Breast epithelium (tissue), 4 donors: ENCODE data around the gene KCNA1. TPM values are rescaled to one million over a fixed set of nuclear protein-coding genes. Genes with fewer than 3 reads are reported as not detected.

ENCODE experiments used
- DNase-seq, 2 donors: peaks; one replicate each; pipeline ENCODE4 v3.0.0-alpha.2; 2019; ENCODE audit warnings: low spot score in 2 of 2
- H3K27ac ChIP-seq, 2 donors: fragments of 200-600 bp; sonication (generic) in 1 of 2; one replicate each; pipeline ENCODE4 v1.5.1; 2016 to 2019; ENCODE audit warnings: mild to moderate bottlenecking in 1 of 2
- H3K27me3 ChIP-seq, 2 donors: fragments of 200-600 bp; sonication (generic) in 1 of 2; one replicate each; pipeline versions ENCODE4 v1.5.1 to v1.6.0; 2017 to 2019; ENCODE audit warnings: control low read depth in 1 of 2, mild to moderate bottlenecking in 1 of 2
- H3K36me3 ChIP-seq: fragments of 200-600 bp; one replicate; pipeline ENCODE4 v1.5.1; 2019
- H3K4me1 ChIP-seq, 2 donors: fragments of 200-600 bp; sonication (generic); one replicate each; pipeline ENCODE4 v1.5.1; 2016 to 2019; ENCODE audit warnings: control low read depth in 1 of 2
- H3K4me3 ChIP-seq, 3 donors: fragments of 200-600 bp; sonication (generic); 1 replicate in 2 of 3; 2 replicates in 1 of 3; pipeline ENCODE4 v1.5.1; 2016 to 2019; ENCODE audit warnings: mild to moderate bottlenecking in 3 of 3, moderate library complexity in 2 of 3
- H3K9me3 ChIP-seq, 2 donors: fragments of 200-600 bp; sonication (generic) in 1 of 2; one replicate each; pipeline ENCODE4 v1.5.1; 2016 to 2019; ENCODE audit warnings: control low read depth in 1 of 2
- CTCF ChIP-seq, 3 donors: fragments of 450-650 bp; IDR thresholded peaks; one replicate each; pipeline ENCODE4 v1.5.1; 2016 to 2017; ENCODE audit warnings: antibody characterized with exemption in 3 of 3, mild to moderate bottlenecking in 3 of 3, moderate library complexity in 3 of 3
- POLR2A ChIP-seq: fragments of 450-650 bp; IDR thresholded peaks from one replicate; pipeline ENCODE4 v1.6.1; 2016; ENCODE audit warnings: antibody characterized with exemption, mild to moderate bottlenecking, moderate library complexity
- POLR2AphosphoS5 ChIP-seq, 3 donors: sonication (generic); formaldehyde crosslinking; IDR thresholded peaks; one replicate each; pipeline ENCODE4 v1.6.1; 2017; ENCODE audit warnings: antibody characterized with exemption in 3 of 3
- intact Hi-C: fragments of 100-400 bp; cut with DNase I; formaldehyde crosslinking; loops from one replicate; pipeline ENCODE4 v1.15.1; 2023; ENCODE audit warnings: low total_unique reads
- total RNA-seq, 3 donors: library from RNA; depleted of rRNA; stranded (reverse); fragments of >200 nt; gene quantifications; one replicate each; pipeline ENCODE4 v1.1.0, GENCODE V29; 2016

The KCNA1 gene
- total RNA-seq, 3 donors from 2014 or later = 0.48 to 1.3 (median 1.3) TPM

GRCh38 chr12:4951083-4951482 is 41.4 kb downstream of the KCNA1 start:
- TF ChIP-seq CTCF (IDR thresholded peaks at IDR 0.05) (no peak), POLR2AphosphoS5 (IDR thresholded peaks at IDR 0.05) (no peak), POLR2A (no peak)
- H3K27ac ChIP-seq = no peak overlapping the region
- intact Hi-C loops = loop anchor here (5.0 kb wide), 1 partner anchor 84 kb away; no protein-coding TSS in a partner anchor
- H3K4me3 ChIP-seq = no peak overlapping the region
- DNase-seq = no peak
- H3K36me3 ChIP-seq = no peaks in the 10 kb centered on the region
- H3K27me3 ChIP-seq = no peaks in the 10 kb centered on the region
- H3K9me3 ChIP-seq = no peaks in the 10 kb centered on the region
- H3K4me1 ChIP-seq = no peaks in the 10 kb centered on the region

- intact Hi-C loops = loop anchor here (5.0 kb wide), 1 partner anchor 84 kb away; no protein-coding TSS in a partner anchor
- H3K27me3 ChIP-seq = no peaks in the 10 kb centered on the region
These were observed 41.9 kb downstream of the KCNA1 start for GRCh38 chr12:4951601-4952000.

DNA sequence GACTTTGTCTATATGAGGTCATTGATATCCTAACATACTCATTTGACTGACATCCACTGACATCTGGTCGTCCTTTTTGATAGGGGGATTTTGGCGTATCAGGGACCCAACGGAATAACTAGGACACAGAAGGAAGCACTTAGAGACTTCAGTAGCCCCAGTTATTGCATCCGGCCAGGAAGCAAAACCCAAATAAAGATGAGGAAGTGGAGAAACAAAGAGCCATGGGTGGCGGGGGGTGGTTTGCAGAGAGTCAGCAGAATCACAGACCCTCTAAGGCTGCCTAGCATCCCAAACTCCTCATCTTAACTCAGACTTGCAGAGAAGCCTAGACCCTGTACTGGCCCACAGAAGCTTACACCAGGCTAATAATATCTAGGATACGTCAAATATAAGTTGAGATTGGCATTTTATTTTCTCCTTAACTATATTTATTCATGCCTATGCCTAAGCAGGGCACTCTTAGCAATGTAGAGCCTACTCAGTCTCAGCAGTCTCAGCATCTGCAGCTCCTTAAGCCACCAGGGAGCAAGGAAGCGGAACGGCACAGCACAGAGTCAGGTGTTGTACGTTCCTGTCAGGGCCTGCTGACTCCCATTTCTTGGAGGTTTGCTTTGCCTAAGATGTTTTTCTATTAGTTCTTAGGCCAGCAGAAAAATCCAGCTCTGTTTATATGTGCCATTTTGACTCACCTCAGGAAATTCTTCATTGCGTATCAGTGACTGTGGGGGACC is 45.1 kb downstream of the KCNA1 start:
- intact Hi-C loops = loop anchor here (5.0 kb wide), 1 partner anchor 87 kb away; no protein-coding TSS in a partner anchor
- DNase-seq = no peak
- H3K4me1 ChIP-seq = no peaks in the 10 kb centered on the region
- H3K36me3 ChIP-seq = no peaks in the 10 kb centered on the region
- no peak for TF ChIP-seq POLR2A
- TF ChIP-seq CTCF (IDR thresholded peaks at IDR 0.05) = no peak
- no peak for TF ChIP-seq POLR2AphosphoS5 (IDR thresholded peaks at IDR 0.05)
- no peak overlapping the region for H3K27ac ChIP-seq
- H3K9me3 ChIP-seq = no peaks in the 10 kb centered on the region
- no peaks in the 10 kb centered on the region for H3K27me3 ChIP-seq
- H3K4me3 ChIP-seq = no peak overlapping the region

More at GRCh38 chr12:4951601-4952000, 41.9 kb downstream of the KCNA1 start:
- no peaks in the 10 kb centered on the region for H3K9me3 ChIP-seq
- H3K36me3 ChIP-seq = no peaks in the 10 kb centered on the region
- no peak overlapping the region for H3K27ac ChIP-seq
- no peak overlapping the region for H3K4me3 ChIP-seq
- H3K4me1 ChIP-seq = no peaks in the 10 kb centered on the region
- TF ChIP-seq POLR2AphosphoS5 (IDR thresholded peaks at IDR 0.05) (no peak), CTCF (IDR thresholded peaks at IDR 0.05) (no peak), POLR2A (no peak)
- no peak for DNase-seq

DNA sequence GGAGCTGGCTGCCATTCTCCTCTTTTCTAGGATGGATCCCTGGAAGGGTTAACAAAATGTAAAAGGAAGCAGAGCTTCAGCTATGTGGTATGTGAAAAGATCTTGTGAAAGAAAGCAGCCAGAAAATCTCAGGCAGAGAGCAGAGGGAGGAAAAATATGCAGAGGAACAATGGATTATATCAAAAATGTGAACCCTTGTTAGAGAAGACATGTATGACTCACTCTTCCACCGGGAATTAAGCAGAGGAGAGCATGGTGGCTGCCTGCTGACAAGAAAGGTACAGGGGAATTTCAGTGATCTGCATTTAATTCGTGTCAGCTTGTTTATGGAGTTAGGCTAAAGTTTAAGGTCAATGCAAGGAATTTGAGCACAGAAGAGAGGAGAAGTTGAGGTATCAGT is 46.3 kb downstream of the KCNA1 start:
- H3K36me3 ChIP-seq = no peaks in the 10 kb centered on the region
- no peak for TF ChIP-seq POLR2AphosphoS5 (IDR thresholded peaks at IDR 0.05)
- no peak for TF ChIP-seq CTCF (IDR thresholded peaks at IDR 0.05)
- no peak for TF ChIP-seq POLR2A
- no peak overlapping the region for H3K4me3 ChIP-seq
- no peaks in the 10 kb centered on the region for H3K4me1 ChIP-seq
- no peak for DNase-seq
- H3K27ac ChIP-seq = no peak overlapping the region
- H3K9me3 ChIP-seq = no peaks in the 10 kb centered on the region
- intact Hi-C loops = no loop called here
- no peaks in the 10 kb centered on the region for H3K27me3 ChIP-seq

DNA sequence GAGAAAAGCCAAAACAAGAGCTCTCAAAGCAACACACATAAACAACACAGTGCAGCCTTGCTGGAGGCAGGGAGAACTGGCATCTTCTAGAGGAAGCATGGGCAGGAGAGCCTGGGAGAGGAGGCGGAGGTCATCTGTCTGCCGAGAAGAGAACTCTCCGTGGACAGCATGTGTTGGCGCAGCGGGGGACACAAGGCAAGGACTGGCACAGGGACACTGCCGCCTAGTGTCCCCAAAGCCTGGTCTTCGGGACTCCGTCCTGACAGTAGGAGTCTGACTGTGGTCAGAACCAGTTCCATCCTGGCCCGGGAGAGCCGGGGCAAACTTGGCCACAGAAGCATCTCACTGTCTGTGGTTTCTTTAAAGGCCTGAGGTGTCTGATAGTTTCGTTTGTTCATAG is 47.3 kb downstream of the KCNA1 start:
- intact Hi-C loops = no loop called here
- no peak overlapping the region for H3K27ac ChIP-seq
- no peaks in the 10 kb centered on the region for H3K36me3 ChIP-seq
- H3K27me3 ChIP-seq = no peaks in the 10 kb centered on the region
- H3K4me3 ChIP-seq = no peak overlapping the region
- H3K4me1 ChIP-seq = no peaks in the 10 kb centered on the region
- TF ChIP-seq POLR2AphosphoS5 (IDR thresholded peaks at IDR 0.05) (no peak), CTCF (IDR thresholded peaks at IDR 0.05) (no peak), POLR2A (no peak)
- no peaks in the 10 kb centered on the region for H3K9me3 ChIP-seq
- no peak for DNase-seq
